GM23338 (cell line): ENCODE results near the gene CHRM4. TPM values are rescaled to one million over a fixed set of nuclear protein-coding genes. Genes with fewer than 3 reads are reported as not detected.

Experiments used
- ATAC-seq: fragments of 200-7000 bp; cut with Tn5 transposase; 3 replicates; pipeline ENCODE4 v1.9.1; 2020
- DNase-seq: peaks from one replicate; pipeline ENCODE4 v3.0.0-alpha.2; 2015; ENCODE audit warnings: low spot score
- H2AFZ ChIP-seq: fragments of 200-600 bp; sonication (generic); 2 replicates; pipeline ENCODE4 v1.8.0; 2016; ENCODE audit warnings: antibody characterized with exemption, mild to moderate bottlenecking, moderate library complexity
- H3F3A ChIP-seq: fragments of 200-600 bp; sonication (generic); replicated peaks from 2 replicates; pipeline ENCODE4 v1.8.0; 2017; ENCODE audit warnings: antibody characterized with exemption, mixed run types, low read depth
- H3K27ac ChIP-seq: fragments of 200-600 bp; sonication (generic); 2 replicates; pipeline ENCODE4 v1.6.1; 2016; ENCODE audit warnings: low read depth
- H3K27me3 ChIP-seq: fragments of 200-600 bp; sonication (generic); 2 replicates; pipeline ENCODE4 v1.8.0; 2016; ENCODE audit warnings: mild to moderate bottlenecking, mixed run types, moderate library complexity; ENCODE audit not compliant: insufficient read depth
- H3K36me3 ChIP-seq: fragments of 200-600 bp; sonication (generic); 2 replicates; pipeline ENCODE4 v1.8.0; 2016; ENCODE audit warnings: mild to moderate bottlenecking; ENCODE audit not compliant: insufficient read depth
- H3K4me1 ChIP-seq: fragments of 200-600 bp; sonication (generic); 2 replicates; pipeline ENCODE4 v1.8.0; 2016; ENCODE audit warnings: mild to moderate bottlenecking, moderate library complexity; ENCODE audit not compliant: insufficient read depth
- H3K4me2 ChIP-seq: fragments of 200-600 bp; sonication (generic); 2 replicates; pipeline ENCODE4 v1.7.1; 2017; ENCODE audit warnings: mixed run types
- H3K4me3 ChIP-seq: fragments of 200-600 bp; sonication (generic); 2 replicates; pipeline ENCODE4 v1.6.1; 2016; ENCODE audit warnings: mixed run types
- H3K79me2 ChIP-seq: fragments of 200-600 bp; sonication (generic); replicated peaks from 2 replicates; pipeline ENCODE4 v1.8.0; 2017; ENCODE audit warnings: mild to moderate bottlenecking; ENCODE audit not compliant: insufficient read depth
- H3K9me2 ChIP-seq: fragments of 200-600 bp; sonication (generic); 2 replicates; pipeline ENCODE4 v1.8.0; 2017; ENCODE audit not compliant: insufficient read depth
- H4K20me1 ChIP-seq: fragments of 200-600 bp; sonication (generic); replicated peaks from 2 replicates; pipeline ENCODE4 v1.8.0; 2017; ENCODE audit warnings: mild to moderate bottlenecking; ENCODE audit not compliant: insufficient read depth
- H3K27ac Mint-ChIP-seq: 2 replicates; pipeline ENCODE4 v1.8.0; 2020; ENCODE audit warnings: inconsistent platforms, mild to moderate bottlenecking, moderate library complexity, mixed read lengths
- H3K27me3 Mint-ChIP-seq: 3 replicates; pipeline ENCODE4 v1.8.0; 2022; ENCODE audit warnings: low read depth, mild to moderate bottlenecking, moderate library complexity, mixed read lengths, inconsistent platforms; ENCODE audit not compliant: insufficient read depth, poor library complexity
- H3K36me3 Mint-ChIP-seq: 3 replicates; pipeline ENCODE4 v1.8.0; 2021; ENCODE audit warnings: low read depth, mild to moderate bottlenecking, inconsistent platforms, moderate library complexity, mixed read lengths
- H3K4me1 Mint-ChIP-seq: 3 replicates; pipeline ENCODE4 v1.8.0; 2020; ENCODE audit warnings: mild to moderate bottlenecking, inconsistent platforms, mixed read lengths
- H3K4me3 Mint-ChIP-seq: 3 replicates; pipeline ENCODE4 v1.8.0; 2021; ENCODE audit warnings: moderate library complexity, mild to moderate bottlenecking, inconsistent platforms, mixed read lengths
- H3K9me3 Mint-ChIP-seq: 3 replicates; pipeline ENCODE4 v1.8.0; 2020; ENCODE audit warnings: moderate library complexity, mild to moderate bottlenecking, inconsistent platforms, mixed read lengths
- EZH2phosphoT487 ChIP-seq: fragments of 200-600 bp; sonication (generic); IDR thresholded peaks from one replicate; pipeline ENCODE4 v1.8.1; 2018; ENCODE audit warnings: antibody characterized with exemption; ENCODE audit not compliant: unreplicated experiment
- POLR2AphosphoS5 ChIP-seq: IDR thresholded peaks from 2 replicates; pipeline ENCODE4 v1.6.1; 2016; ENCODE audit warnings: antibody characterized with exemption, low read depth
- ZNF114 ChIP-seq: fragments of 250-450 bp; sonication (Bioruptor Pico); IDR thresholded peaks from 2 replicates; pipeline ENCODE4 v1.5.0; 2020; ENCODE audit warnings: mild to moderate bottlenecking, moderate library complexity
- polyA plus RNA-seq: library from polyadenylated mRNA; unstranded; fragments of >200 nt; fragmentation: Nextera tagmentation; extraction: Ambion mirVana; gene quantifications from 2 replicates; pipeline ENCODE4 v1.2.1, GENCODE V29; 2016
- total RNA-seq: library from RNA; depleted of rRNA; stranded (reverse); fragments of >200 nt; shearing (Covaris generic); gene quantifications from 2 replicates; pipeline ENCODE4 v1.2.3, GENCODE V29; 2014
- TF ChIP-seq, protein P1 (sequence below): IDR thresholded peaks from 2 replicates; pipeline ENCODE4 v1.6.1; 2016; ENCODE audit warnings: antibody characterized with exemption
- TF ChIP-seq, protein P2 (sequence below): fragments of 250-450 bp; sonication (Bioruptor Pico); IDR thresholded peaks from 2 replicates; pipeline ENCODE4 v1.5.0; 2020; ENCODE audit warnings: mild to moderate bottlenecking, moderate library complexity

CHRM4 gene
- total and polyA plus RNA-seq, 2 experiments from 2014 or later, result 0.97 TPM; not detected in 1

GRCh38 chr11:46397526-46397925, 6.0 kb upstream of the CHRM4 start:
- H3K4me1 ChIP-seq, result no peaks in the 10 kb centered on the region; the same call in 1 of the 2 replicates
- DNase-seq (no peak), ATAC-seq (no peak)
- no peaks in the 10 kb centered on the region for H3K36me3 ChIP-seq
- no peak overlapping the region for H3K4me3 Mint-ChIP-seq
- no peaks in the 10 kb centered on the region; the same call in 1 of the 2 replicates for H4K20me1 ChIP-seq
- H3K27ac ChIP-seq, result no peak overlapping the region
- H3K4me3 ChIP-seq, result no peak overlapping the region
- peaks cover 21% of the 10 kb centered on the region for H3K27me3 Mint-ChIP-seq
- H3K4me1 Mint-ChIP-seq, result peaks cover 10% of the 10 kb centered on the region
- peaks cover 18% of the 10 kb centered on the region for H3K27me3 ChIP-seq
- H3K36me3 Mint-ChIP-seq, result peaks cover 10% of the 10 kb centered on the region; the same call in 2 of the 3 replicates
- H3K27ac Mint-ChIP-seq, result no peak overlapping the region; the same call in 1 of the 2 replicates
- no peak overlapping the region for H3K4me2 ChIP-seq
- H2AFZ ChIP-seq, result no peak overlapping the region
- H3K9me3 Mint-ChIP-seq, result no peaks in the 10 kb centered on the region
- TF ChIP-seq ZNF114 (CRISPR knock-in tag) (no peak), POLR2AphosphoS5 (no peak)
- TF ChIP-seq, protein P1, sequence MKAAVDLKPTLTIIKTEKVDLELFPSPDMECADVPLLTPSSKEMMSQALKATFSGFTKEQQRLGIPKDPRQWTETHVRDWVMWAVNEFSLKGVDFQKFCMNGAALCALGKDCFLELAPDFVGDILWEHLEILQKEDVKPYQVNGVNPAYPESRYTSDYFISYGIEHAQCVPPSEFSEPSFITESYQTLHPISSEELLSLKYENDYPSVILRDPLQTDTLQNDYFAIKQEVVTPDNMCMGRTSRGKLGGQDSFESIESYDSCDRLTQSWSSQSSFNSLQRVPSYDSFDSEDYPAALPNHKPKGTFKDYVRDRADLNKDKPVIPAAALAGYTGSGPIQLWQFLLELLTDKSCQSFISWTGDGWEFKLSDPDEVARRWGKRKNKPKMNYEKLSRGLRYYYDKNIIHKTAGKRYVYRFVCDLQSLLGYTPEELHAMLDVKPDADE, result no peak
- TF ChIP-seq, protein P2, sequence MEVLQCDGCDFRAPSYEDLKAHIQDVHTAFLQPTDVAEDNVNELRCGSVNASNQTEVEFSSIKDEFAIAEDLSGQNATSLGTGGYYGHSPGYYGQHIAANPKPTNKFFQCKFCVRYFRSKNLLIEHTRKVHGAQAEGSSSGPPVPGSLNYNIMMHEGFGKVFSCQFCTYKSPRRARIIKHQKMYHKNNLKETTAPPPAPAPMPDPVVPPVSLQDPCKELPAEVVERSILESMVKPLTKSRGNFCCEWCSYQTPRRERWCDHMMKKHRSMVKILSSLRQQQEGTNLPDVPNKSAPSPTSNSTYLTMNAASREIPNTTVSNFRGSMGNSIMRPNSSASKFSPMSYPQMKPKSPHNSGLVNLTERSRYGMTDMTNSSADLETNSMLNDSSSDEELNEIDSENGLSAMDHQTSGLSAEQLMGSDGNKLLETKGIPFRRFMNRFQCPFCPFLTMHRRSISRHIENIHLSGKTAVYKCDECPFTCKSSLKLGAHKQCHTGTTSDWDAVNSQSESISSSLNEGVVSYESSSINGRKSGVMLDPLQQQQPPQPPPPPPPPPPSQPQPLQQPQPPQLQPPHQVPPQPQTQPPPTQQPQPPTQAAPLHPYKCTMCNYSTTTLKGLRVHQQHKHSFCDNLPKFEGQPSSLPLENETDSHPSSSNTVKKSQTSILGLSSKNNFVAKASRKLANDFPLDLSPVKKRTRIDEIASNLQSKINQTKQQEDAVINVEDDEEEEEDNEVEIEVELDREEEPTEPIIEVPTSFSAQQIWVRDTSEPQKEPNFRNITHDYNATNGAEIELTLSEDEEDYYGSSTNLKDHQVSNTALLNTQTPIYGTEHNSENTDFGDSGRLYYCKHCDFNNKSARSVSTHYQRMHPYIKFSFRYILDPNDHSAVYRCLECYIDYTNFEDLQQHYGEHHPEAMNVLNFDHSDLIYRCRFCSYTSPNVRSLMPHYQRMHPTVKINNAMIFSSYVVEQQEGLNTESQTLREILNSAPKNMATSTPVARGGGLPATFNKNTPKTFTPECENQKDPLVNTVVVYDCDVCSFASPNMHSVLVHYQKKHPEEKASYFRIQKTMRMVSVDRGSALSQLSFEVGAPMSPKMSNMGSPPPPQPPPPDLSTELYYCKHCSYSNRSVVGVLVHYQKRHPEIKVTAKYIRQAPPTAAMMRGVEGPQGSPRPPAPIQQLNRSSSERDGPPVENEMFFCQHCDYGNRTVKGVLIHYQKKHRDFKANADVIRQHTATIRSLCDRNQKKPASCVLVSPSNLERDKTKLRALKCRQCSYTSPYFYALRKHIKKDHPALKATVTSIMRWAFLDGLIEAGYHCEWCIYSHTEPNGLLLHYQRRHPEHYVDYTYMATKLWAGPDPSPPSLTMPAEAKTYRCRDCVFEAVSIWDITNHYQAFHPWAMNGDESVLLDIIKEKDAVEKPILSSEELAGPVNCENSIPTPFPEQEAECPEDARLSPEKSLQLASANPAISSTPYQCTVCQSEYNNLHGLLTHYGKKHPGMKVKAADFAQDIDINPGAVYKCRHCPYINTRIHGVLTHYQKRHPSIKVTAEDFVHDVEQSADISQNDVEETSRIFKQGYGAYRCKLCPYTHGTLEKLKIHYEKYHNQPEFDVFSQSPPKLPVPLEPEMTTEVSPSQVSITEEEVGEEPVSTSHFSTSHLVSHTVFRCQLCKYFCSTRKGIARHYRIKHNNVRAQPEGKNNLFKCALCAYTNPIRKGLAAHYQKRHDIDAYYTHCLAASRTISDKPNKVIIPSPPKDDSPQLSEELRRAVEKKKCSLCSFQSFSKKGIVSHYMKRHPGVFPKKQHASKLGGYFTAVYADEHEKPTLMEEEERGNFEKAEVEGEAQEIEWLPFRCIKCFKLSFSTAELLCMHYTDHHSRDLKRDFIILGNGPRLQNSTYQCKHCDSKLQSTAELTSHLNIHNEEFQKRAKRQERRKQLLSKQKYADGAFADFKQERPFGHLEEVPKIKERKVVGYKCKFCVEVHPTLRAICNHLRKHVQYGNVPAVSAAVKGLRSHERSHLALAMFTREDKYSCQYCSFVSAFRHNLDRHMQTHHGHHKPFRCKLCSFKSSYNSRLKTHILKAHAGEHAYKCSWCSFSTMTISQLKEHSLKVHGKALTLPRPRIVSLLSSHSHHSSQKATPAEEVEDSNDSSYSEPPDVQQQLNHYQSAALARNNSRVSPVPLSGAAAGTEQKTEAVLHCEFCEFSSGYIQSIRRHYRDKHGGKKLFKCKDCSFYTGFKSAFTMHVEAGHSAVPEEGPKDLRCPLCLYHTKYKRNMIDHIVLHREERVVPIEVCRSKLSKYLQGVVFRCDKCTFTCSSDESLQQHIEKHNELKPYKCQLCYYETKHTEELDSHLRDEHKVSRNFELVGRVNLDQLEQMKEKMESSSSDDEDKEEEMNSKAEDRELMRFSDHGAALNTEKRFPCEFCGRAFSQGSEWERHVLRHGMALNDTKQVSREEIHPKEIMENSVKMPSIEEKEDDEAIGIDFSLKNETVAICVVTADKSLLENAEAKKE, result no peak
- peaks cover 8% of the 10 kb centered on the region; the same call in 1 of the 2 replicates for H3F3A ChIP-seq
- no peaks in the 10 kb centered on the region for H3K9me2 ChIP-seq
- H3K79me2 ChIP-seq, result no peaks in the 10 kb centered on the region

- Histone ChIP-seq H3F3A (peaks cover 14% of the 10 kb centered on the region), H3K36me3 (no peaks in the 10 kb centered on the region), H3K27ac (no peak overlapping the region), H3K27me3 (peaks cover 45% of the 10 kb centered on the region), H3K4me3 (no peak overlapping the region), H3K4me1 (peaks cover 15% of the 10 kb centered on the region), H3K4me2 (peak overlapping the region; percentile 88), H3K79me2 (no peaks in the 10 kb centered on the region), H3K9me2 (no peaks in the 10 kb centered on the region), H4K20me1 (peaks cover 3% of the 10 kb centered on the region), H2AFZ (no peak overlapping the region)
- ATAC-seq (no peak), DNase-seq (no peak)
- Mint-ChIP-seq H3K36me3 (peaks cover 9% of the 10 kb centered on the region; the same call in 2 of the 3 replicates), H3K27ac (no peak overlapping the region), H3K4me1 (peaks cover 17% of the 10 kb centered on the region), H3K4me3 (peak overlapping the region; percentile 78), H3K27me3 (peaks cover 39% of the 10 kb centered on the region), H3K9me3 (no peaks in the 10 kb centered on the region)
- TF ChIP-seq, protein P2, result no peak
- no peak for TF ChIP-seq EZH2phosphoT487
These were observed 2.2 kb upstream of the CHRM4 start for GRCh38 chr11:46393759-46394158.
